ENCODE data around the gene ALOX15B. TPM values are rescaled to one million over a fixed set of nuclear protein-coding genes. Genes with fewer than 3 reads are reported as not detected.

The ALOX15B gene
- total RNA-seq, 1 donor from 2014 or later, result not detected

- TF ChIP-seq EZH2 (IDR thresholded peaks at IDR 0.05; ENCODE audit: insufficient read depth, low read length) (peak; percentile 55), CTCF (IDR thresholded peaks at IDR 0.05; ENCODE audit: insufficient read depth, low read depth, low read length) (peak; percentile 60)
- Histone ChIP-seq H3K4me3 (ENCODE audit: insufficient read depth, low read depth, low read length) (peak overlapping the region; percentile 39), H3K4me2 (ENCODE audit: low read length) (peak overlapping the region; percentile 93), H3K79me2 (ENCODE audit: insufficient read depth, low read length) (no peaks in the 10 kb centered on the region), H3K36me3 (ENCODE audit: insufficient read depth, low read length) (no peaks in the 10 kb centered on the region), H3K27ac (ENCODE audit: low read depth, low read length) (no peak overlapping the region), H2AFZ (ENCODE audit: low read depth, low read length) (peak overlapping the region; percentile 100), H4K20me1 (ENCODE audit: insufficient read depth, low read length) (no peaks in the 10 kb centered on the region), H3K9ac (ENCODE audit: low read length) (no peak overlapping the region), H3K4me1 (ENCODE audit: insufficient read depth, low read length) (peaks cover 3% of the 10 kb centered on the region), H3K27me3 (ENCODE audit: insufficient read depth, low read length) (peaks cover 48% of the 10 kb centered on the region), H3K9me3 (ENCODE audit: insufficient read depth, low read depth, low read length) (no peaks in the 10 kb centered on the region)
- DNase-seq (ENCODE audit: low read depth) (no peak), FAIRE-seq (no peak)
- Mint-ChIP-seq H3K27ac (ENCODE audit: unreplicated experiment) (no peak overlapping the region), H3K27me3 (ENCODE audit: low read depth, unreplicated experiment) (peaks cover 71% of the 10 kb centered on the region), H3K4me3 (ENCODE audit: unreplicated experiment) (peak overlapping the region; percentile 81), H3K4me1 (ENCODE audit: low read depth, unreplicated experiment) (no peaks in the 10 kb centered on the region), H3K9me3 (ENCODE audit: unreplicated experiment) (no peaks in the 10 kb centered on the region), H3K36me3 (ENCODE audit: low read depth, unreplicated experiment) (no peaks in the 10 kb centered on the region)
These were observed 40.7 kb downstream of the ALOX15B start for GRCh38 chr17:8079291-8080207.

- TF ChIP-seq CTCF (IDR thresholded peaks at IDR 0.05; ENCODE audit: insufficient read depth, low read depth, low read length) (no peak), EZH2 (IDR thresholded peaks at IDR 0.05; ENCODE audit: insufficient read depth, low read length) (no peak)
- peaks cover 71% of the 10 kb centered on the region for H3K27me3 Mint-ChIP-seq (ENCODE audit: low read depth, unreplicated experiment)
These were observed 41.4 kb downstream of the ALOX15B start for GRCh38 chr17:8080208-8080798.

More at GRCh38 chr17:8080208-8080798, 41.4 kb downstream of the ALOX15B start:
- Mint-ChIP-seq H3K4me3 (ENCODE audit: unreplicated experiment) (peak overlapping the region; percentile 14), H3K4me1 (ENCODE audit: low read depth, unreplicated experiment) (no peaks in the 10 kb centered on the region), H3K36me3 (ENCODE audit: low read depth, unreplicated experiment) (no peaks in the 10 kb centered on the region), H3K27ac (ENCODE audit: unreplicated experiment) (no peak overlapping the region), H3K9me3 (ENCODE audit: unreplicated experiment) (no peaks in the 10 kb centered on the region)
- Histone ChIP-seq H3K4me1 (ENCODE audit: insufficient read depth, low read length) (peaks cover 3% of the 10 kb centered on the region), H3K4me3 (ENCODE audit: insufficient read depth, low read depth, low read length) (no peak overlapping the region), H3K27ac (ENCODE audit: low read depth, low read length) (no peak overlapping the region), H3K9me3 (ENCODE audit: insufficient read depth, low read depth, low read length) (no peaks in the 10 kb centered on the region), H3K27me3 (ENCODE audit: insufficient read depth, low read length) (peaks cover 43% of the 10 kb centered on the region), H3K9ac (ENCODE audit: low read length) (no peak overlapping the region), H3K79me2 (ENCODE audit: insufficient read depth, low read length) (no peaks in the 10 kb centered on the region), H4K20me1 (ENCODE audit: insufficient read depth, low read length) (no peaks in the 10 kb centered on the region), H3K4me2 (ENCODE audit: low read length) (peak overlapping the region; percentile 93), H2AFZ (ENCODE audit: low read depth, low read length) (peak overlapping the region; percentile 100), H3K36me3 (ENCODE audit: insufficient read depth, low read length) (no peaks in the 10 kb centered on the region)
- no peak for FAIRE-seq
- DNase-seq (ENCODE audit: low read depth), result no peak

All from astrocyte (in vitro differentiated cells and primary cell).